Measurements from ENCODE around the gene HPN. TPM values are rescaled to one million over a fixed set of nuclear protein-coding genes. Genes with fewer than 3 reads are reported as not detected.
A peak's percentile ranks its signal among the peaks of the same experiment; 100 is the strongest.
"Not testable (repeated sequence)": the region's sequence is repeated elsewhere in the genome, so short reads cannot be mapped to it uniquely, and the experiment has no call there.

Gene HPN
- total RNA-seq, 1 experiment from 2014 or later, result not detected

DNA sequence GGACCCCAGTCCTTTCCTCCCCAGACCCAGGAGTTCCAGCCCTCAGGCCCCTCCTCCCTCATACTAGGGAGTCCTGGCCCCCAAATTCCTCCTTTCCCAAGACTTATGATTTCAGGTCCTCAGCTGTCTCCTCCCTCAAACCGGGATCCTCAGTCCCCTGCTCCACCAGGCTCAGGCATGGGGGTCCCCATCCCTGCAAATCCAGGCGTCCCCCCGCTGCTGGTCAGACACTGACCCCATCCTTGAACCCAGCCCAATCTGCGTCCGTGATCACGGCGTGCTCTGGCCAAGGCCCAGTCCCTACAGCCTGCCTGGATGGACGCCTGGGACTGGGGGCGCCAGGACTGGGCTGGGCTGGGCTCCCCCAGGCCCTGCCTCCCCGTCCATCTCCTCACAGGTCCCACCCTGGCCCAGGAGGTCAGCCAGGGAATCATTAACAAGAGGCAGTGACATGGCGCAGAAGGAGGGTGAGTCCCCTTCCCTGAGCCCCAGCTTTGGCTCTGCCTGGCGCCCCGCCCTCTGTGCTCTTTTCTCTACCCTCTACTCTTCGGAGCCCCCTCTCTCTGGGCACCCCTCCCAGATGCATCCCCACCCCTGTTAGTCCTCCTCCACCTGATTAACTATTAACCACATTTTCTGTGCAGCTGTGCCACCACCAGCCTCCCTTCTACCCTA, 672 bp downstream of the HPN start:
- DNase-seq (ENCODE audit: low read depth), result no peak

- DNase-seq (ENCODE audit: low read depth), result no peak
These were observed 1.6 kb downstream of the HPN start for GRCh38 chr19:35042954-35043604.

GRCh38 chr19:35043906-35044305, 2.4 kb downstream of the HPN start:
- no peak for DNase-seq (ENCODE audit: low read depth)

GRCh38 chr19:35044317-35045117, 3.0 kb downstream of the HPN start:
- DNase-seq (ENCODE audit: low read depth), result peak; percentile 66

GRCh38 chr19:35045667-35046300, 4.3 kb downstream of the HPN start:
- peak; percentile 39 for DNase-seq (ENCODE audit: low read depth)

DNA sequence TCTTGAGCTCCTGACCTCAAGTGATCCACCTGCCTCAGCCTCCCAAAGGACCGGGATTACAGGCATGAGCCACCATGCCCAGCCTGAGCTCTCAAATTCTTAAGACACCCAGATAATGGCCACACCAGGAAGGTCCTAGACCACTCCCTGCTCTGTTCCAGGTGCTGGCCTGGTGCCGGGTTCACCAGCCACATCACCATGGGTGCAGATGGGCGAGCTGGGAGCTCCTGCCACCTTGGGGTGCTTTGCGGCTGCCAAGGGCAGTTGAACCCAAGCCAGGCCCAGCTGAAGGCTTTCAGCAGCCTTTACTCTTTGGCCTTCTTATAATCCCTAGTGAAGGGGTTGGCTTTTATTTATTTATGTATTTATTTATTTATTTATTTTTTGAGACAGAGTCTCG, 4.9 kb downstream of the HPN start:
- DNase-seq (ENCODE audit: low read depth), result no peak

GRCh38 chr19:35048911-35049411, 7.4 kb downstream of the HPN start:
- no peak for DNase-seq (ENCODE audit: low read depth)

- DNase-seq (ENCODE audit: low read depth), result no peak
These were observed 7.9 kb downstream of the HPN start for GRCh38 chr19:35049456-35049855.

GRCh38 chr19:35050662-35051061, 9.1 kb downstream of the HPN start:
- not testable (repeated sequence) for DNase-seq (ENCODE audit: low read depth)

DNA sequence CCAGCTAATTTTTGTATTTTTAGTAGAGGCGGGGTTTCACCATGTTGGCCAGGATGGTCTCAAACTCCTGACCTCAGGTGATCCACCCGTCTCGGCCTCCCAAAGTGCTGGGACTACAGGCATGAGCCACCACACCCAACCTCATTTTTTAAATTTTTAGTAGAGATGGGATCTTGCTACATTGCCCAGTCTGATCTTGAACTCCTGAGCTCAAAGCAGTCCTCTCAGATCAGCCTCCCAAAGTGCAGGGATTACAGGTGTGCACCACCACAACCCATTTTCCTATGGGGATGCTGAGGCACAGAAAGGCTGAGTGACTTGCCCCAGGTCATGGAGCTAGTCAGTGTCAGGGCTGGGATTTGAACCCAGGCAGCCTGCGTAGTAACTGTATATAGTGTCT, 9.7 kb downstream of the HPN start:
- DNase-seq (ENCODE audit: low read depth), result not testable (repeated sequence)

DNA sequence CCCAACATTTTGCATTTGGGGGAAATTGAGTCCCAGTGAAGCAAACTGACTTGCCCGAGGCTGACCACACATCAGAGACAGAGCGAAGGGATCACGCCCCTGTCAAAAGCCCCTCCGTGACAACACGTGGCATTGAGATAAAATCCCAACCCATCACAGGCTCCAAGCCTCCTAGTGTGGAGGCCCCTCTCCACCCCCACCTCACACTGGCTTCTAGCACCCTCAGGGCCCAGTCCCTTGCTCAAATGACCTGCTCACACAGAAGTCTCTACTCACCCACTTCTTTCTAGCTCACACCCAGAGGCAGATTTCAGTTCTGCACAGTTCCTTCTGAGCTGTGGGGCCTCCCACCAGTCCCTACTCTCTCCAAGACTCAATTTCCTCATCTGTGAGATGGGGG, 10.3 kb downstream of the HPN start:
- DNase-seq (ENCODE audit: low read depth), result no peak

GRCh38 chr19:35052599-35053190, 11.2 kb downstream of the HPN start:
- DNase-seq (ENCODE audit: low read depth), result no peak

- no peak for DNase-seq (ENCODE audit: low read depth)
These were observed 12.3 kb downstream of the HPN start for GRCh38 chr19:35053667-35054293.

DNA sequence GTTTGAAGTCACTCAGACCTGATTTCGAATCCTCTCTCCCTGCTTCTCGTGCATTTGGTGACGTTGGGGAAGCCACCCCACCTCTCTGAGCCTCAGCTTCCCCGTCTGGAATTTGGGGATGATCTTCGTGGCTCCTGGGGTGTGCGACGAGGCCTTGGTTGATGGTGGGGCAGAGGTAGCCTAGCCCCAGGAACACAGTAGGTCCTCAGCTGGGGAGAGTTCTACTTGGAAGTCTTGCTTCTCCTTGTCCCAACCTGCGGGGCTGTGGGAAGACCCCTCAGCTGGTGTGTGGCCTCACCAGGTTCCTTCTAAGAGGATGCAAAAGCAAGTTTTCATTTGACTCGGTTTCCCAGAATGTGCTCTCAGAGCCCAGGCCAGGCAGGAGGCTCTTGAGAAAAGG, 13.1 kb downstream of the HPN start:
- DNase-seq (ENCODE audit: low read depth), result no peak

- DNase-seq (ENCODE audit: low read depth), result peak; percentile 11
These were observed 14.2 kb downstream of the HPN start for GRCh38 chr19:35055715-35056179.

DNA sequence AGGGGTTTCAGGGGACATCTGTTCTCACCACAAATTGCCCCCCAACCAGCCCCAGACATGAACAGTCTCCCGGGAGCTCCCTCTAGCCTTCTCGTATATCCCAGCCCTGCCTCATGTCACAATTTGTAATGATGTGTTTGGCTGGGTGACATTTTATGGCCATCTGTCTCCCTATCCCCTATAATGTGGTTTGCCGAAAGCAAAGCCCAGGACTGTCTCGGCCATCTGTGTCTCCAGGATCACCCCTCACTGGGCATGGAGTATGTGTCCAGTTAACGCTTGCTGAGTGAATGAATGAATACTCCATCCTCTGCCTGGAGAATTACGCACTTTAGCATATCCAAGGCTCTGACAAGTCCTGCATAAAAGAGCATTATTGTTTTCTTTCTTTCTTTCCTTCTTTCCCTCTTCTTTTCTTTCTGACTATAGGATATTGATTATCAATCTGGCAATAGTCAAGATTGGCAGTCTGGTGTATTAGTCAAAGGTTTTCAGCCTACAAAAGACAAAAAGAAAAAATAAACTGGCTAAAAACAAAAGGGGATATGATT, 15.1 kb downstream of the HPN start:
- no peak for DNase-seq (ENCODE audit: low read depth)

DNA sequence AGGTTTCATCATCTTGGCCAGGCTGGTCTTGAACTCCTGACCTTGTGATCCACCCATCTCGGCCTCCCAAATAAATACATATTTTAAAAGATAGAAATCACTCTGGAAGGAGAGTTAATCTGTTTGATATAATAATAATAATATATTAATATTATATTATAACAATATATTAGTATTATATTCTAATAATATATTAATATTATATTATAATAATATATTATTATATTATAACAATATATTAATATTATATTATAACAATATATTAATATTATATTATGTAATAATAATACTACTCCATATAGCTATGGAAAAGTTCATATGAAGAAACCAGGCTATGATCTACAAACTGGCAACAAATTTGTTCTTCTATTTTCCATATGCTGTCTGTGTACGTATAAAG, 16.8 kb downstream of the HPN start:
- DNase-seq (ENCODE audit: low read depth), result no peak

DNA sequence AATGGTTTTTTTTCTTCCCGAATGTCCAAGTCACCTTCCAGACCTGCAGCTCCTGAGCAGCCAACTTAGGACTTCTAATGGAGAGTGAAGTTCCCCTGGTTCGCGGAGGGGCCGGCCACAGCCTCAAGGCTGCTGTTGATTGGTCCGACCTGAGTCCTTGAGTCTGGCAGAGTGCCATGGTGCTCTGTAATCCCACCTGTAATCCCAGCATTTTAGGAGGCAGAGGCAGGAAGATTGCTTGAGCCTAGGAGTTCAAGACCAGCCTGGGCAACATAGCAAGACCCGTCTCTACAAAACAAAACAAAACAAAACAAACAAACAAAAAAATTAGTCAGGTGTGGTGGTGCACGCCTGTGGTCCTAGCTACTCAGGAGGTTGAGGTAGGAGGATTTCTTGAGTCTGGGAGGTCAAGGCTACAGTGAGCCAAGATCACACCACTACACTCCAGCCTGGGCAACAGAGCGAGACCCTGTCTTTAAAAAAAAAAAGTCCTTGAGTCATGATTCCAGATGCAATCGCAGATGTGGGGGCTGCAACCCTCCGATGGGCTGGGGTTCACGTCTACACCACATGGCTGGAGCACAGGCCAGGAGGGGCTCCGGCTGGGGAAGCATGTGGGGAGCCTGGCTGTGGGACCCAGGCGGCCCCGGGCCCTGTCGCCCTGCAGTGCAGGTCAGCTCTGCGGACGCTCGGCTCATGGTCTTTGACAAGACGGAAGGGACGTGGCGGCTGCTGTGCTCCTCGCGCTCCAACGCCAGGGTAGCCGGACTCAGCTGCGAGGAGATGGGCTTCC, 17.7 kb downstream of the HPN start:
- DNase-seq (ENCODE audit: low read depth), result no peak

DNA sequence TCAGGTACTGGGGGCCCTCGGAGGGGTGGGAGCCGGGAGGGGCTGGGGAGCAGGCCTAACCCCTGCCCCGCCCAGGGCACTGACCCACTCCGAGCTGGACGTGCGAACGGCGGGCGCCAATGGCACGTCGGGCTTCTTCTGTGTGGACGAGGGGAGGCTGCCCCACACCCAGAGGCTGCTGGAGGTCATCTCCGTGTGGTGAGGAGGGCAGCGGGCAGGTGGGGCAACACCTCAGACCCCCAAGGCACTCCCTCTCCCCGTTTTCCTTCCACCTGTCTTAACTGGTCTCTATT, 18.2 kb downstream of the HPN start:
- DNase-seq (ENCODE audit: low read depth), result no peak

Data from HT1080 (cell line).